GM18499 (cell line): Measurements from ENCODE around the gene TAS2R60.
"Not testable (repeated sequence)": the region's sequence is repeated elsewhere in the genome, so short reads cannot be mapped to it uniquely, and the experiment has no call there.

ENCODE experiments used
- ATAC-seq: cut with Tn5 transposase; IDR thresholded peaks from one replicate; pipeline ENCODE4 v1.9.1; 2021; ENCODE audit warnings: moderate number of reproducible peaks; ENCODE audit not compliant: insufficient read depth, unreplicated experiment

Gene TAS2R60

GRCh38 chr7:143463957-143464356, 20.7 kb downstream of the TAS2R60 start:
- no peak for ATAC-seq

- no peak for ATAC-seq
These were observed 24.5 kb downstream of the TAS2R60 start for GRCh38 chr7:143467724-143468123.

DNA sequence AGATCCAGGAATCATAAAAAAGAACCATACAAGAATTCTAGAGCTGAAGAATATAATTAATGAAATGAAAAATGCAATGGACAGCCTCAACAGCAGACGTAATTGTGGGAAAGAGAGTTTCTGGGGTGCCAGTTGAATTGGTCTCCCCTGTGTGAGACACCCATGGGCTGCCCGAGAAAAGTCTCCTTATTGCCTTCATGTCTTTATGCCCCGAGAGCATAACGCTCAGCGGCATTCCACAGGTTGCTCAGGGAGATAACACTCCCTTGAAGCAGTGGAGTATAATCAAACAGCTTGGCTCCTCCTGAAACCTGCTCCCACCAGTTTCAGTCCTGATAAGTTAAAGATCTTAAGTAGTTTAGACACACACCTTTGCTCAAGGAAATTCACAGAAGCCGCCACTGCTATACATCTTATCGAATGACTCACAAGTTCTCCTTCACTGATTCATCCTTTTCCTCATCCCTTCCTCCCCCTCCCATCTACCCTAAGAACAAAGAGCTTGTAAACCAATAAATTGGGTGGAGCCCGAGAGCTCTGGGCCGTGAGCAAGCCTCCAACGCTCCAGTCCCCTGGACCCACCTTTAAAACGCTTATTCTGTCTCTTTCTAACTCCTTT, 28.9 kb downstream of the TAS2R60 start:
- not testable (repeated sequence) for ATAC-seq

DNA sequence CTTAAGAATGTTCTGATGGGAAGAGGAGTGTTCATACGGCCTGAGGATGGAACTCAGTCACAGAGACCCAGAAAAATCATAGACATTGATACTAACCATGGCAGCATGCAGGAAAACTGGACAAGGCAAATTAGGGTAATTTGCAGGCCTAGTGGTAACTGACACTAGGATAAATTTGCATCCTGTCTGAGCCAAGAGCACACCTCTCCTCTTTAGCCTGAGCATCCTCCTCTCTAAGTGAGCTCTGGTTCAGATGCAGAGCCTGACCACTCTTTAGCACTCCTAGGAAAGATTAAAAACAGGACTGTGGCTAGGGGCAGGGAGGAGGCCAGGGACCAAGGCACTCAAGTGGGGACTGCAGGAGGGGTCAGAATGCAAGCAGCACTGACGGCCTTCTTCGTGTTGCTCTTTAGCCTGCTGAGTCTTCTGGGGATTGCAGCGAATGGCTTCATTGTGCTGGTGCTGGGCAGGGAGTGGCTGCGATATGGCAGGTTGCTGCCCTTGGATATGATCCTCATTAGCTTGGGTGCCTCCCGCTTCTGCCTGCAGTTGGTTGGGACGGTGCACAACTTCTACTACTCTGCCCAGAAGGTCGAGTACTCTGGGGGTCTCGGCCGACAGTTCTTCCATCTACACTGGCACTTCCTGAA, 34.4 kb downstream of the TAS2R60 start, which contains the start of gene TAS2R41:
TAS2R41 (plus strand) TSS at position 373 of the 650 bp plus-strand sequence; CDS start at position 373, 0 bp downstream.
- no peak for ATAC-seq

DNA sequence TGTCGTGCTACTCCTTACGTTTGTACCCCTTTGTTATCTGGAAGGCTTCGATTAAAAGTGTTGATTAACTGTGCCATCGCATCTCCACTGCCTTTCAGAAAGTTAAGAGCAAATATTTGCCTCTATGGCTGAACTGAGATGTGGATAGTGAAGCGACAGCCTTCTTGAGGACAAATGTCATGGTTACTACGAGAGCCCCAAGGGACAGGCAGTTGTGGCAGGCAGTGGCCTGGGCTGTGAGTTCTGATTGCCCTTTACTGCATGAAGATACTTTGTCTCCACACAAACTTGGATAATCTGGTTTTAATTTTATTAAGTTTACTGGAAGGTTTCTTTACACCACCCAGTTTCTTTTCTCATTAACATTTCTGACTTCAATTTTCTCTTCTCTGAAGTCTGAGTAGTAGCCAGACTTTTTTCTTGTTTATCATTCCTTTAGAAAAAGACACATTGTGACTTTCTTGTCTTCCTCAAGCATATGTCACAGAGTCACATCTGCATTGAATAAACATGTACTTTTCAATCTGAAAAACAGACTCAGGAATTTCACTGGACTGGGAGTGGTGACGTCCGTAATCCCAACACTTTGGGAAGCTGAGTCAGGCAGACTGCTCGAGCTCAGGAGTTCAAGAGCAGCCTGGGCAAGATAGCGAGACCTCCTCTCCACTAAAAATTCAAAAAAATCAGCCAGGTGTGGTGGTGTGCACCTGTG, 36.0 kb downstream of the TAS2R60 start:
- ATAC-seq, result no peak

GRCh38 chr7:143480501-143480900, 37.2 kb downstream of the TAS2R60 start:
- ATAC-seq, result no peak

DNA sequence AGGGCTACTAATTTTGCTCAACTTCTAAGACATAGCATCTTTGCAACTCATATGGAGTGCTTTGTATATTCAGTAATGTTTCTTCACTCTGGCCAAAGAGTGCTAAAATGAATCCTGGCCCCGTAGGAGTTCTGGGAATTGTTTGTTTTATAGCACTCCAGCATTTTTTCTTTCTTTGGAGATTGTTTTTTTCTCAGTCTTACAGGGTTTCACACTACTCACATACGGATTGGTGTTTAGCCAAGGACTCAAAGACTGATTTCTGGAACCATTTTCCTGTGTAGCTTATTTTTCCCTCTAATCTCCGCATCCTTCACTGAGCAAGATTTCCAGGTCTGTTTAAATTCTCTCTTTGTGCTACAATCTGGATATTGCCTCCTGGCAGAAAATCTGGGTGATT, 40.9 kb downstream of the TAS2R60 start:
- ATAC-seq, result no peak

DNA sequence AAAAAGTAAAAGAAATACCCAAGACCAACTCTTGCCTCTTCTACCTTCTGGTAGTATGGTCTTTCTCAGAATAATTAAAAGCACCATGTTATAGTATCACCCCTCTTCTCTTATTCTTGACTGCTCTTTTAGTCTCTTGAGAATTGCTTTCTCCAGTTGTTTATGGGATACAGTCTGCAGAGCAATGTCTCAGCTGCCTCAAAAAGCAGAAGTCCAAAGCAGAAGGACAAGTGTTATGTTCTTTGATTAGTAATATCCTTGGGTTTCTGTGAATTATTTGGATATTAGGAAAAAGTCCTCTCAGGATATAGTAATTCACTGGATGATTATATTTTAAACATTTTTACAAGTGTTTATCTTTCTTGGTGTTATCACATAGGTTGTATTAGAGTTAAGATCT, 41.8 kb downstream of the TAS2R60 start:
- ATAC-seq, result no peak

DNA sequence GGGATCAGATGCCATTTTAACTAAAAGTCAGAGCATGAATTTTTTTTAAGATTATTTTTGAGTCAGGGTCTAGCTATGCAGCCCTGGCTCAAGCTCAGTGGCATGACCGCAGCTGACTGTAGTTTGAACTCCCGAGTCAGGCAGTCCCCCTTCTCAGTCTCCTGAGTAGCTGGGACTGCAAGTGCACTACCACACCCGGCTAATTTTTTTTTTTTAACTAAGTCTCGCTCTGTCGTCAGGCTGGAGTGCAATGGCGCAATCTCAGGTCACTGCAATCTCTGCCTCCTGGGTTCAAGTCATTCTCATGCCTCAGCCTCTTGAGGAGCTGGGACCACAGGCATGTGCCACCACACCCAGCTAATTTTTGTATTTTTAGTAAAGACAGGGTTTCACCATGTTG, 42.2 kb downstream of the TAS2R60 start:
- no peak for ATAC-seq

- ATAC-seq, result not testable (repeated sequence)
These were observed 43.0 kb downstream of the TAS2R60 start for GRCh38 chr7:143486266-143486665.

GRCh38 chr7:143487061-143487460, 43.8 kb downstream of the TAS2R60 start:
- no peak for ATAC-seq

- ATAC-seq, result no peak
These were observed 44.3 kb downstream of the TAS2R60 start for GRCh38 chr7:143487566-143487965.

- ATAC-seq, result no peak
These were observed 47.6 kb downstream of the TAS2R60 start for GRCh38 chr7:143490717-143491306.

DNA sequence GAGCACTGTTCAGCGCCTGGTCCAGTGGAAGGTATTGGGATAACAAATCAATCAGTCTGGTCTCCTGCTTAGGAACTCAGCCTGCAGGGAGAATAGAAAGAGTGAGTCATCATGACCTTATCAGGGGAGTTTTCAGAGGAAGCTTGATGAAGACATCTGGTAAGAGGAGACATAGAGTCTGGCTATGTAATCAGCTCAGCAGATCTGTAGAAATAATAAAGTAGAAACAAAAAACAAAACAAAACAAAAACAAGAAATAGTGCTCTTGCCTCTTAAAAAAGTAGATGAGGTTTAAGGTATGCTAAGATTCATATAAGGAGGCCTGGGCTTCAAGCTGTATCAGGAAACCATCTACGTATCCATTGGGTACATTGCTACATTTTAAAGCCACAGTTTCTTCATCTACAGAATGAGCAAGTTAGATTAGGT, 48.8 kb downstream of the TAS2R60 start:
- no peak for ATAC-seq

- no peak for ATAC-seq
These were observed 49.8 kb downstream of the TAS2R60 start for GRCh38 chr7:143492799-143493739.

DNA sequence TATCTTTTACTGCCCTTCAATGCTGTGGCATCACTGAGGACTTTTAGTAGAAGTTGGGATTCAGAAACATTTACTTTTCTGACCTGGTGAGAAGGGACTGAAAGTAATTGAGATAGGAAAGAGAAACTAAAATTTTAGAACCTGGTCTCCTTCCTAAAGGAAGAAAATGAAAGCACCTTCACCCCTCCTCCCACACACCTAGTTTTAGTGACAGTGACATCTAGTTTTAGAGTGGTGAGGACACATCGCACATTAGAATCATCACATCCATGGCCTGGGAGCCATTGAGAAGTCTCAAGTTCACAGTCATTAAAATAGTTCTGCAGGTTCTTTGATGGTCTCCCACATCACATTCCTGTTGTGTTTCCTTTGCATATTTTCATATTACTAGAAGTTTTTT, 50.5 kb downstream of the TAS2R60 start:
- no peak for ATAC-seq
